IMR-90 (cell line): Measurements from ENCODE around the gene ANXA4. TPM values are rescaled to one million over a fixed set of nuclear protein-coding genes. Genes with fewer than 3 reads are reported as not detected.

Source experiments
- ATAC-seq: fragments of 200-7000 bp; cut with Tn5 transposase; 2 replicates; pipeline ENCODE4 v1.9.1; 2020; ENCODE audit warnings: low read depth, mild to moderate bottlenecking, moderate library complexity
- BruUV-seq: library from RNA; stranded (reverse); fragments of 400-500 nt; replicated peaks from 2 replicates; lab custom pipeline; 2021; lab: Mats Ljungman, UMichigan
- CTCF ChIA-PET: fragments of 300-600 bp; formaldehyde crosslinking; extraction: SDS; loops from one replicate; lab custom pipeline; 2021; ENCODE audit warnings: antibody characterized with exemption; lab: Yijun Ruan, JAX
- POLR2A ChIA-PET: fragments of 300-600 bp; sonication (Branson Sonifier 250); formaldehyde crosslinking; loops from one replicate; lab custom pipeline; 2022; ENCODE audit warnings: antibody characterized with exemption; ENCODE audit not compliant: unreplicated experiment; lab: Charles Lee
- DNase-seq: peaks from one replicate; pipeline ENCODE4 v3.0.0; 2013
- H2AFZ ChIP-seq: replicated peaks from 2 replicates; pipeline ENCODE3; 2013; ENCODE audit warnings: low read length, mild to moderate bottlenecking; ENCODE audit not compliant: poor library complexity
- H2AK5ac ChIP-seq: 2 replicates; pipeline ENCODE4 v1.6.1; 2013; ENCODE audit warnings: low read depth, low read length, inconsistent platforms
- H2AK9ac ChIP-seq: replicated peaks from 2 replicates; pipeline ENCODE3; 2013; ENCODE audit warnings: mild to moderate bottlenecking, low read depth, low read length, moderate library complexity; ENCODE audit not compliant: poor library complexity
- H2BK120ac ChIP-seq: 2 replicates; pipeline ENCODE4 v1.6.1; 2013; ENCODE audit warnings: low read depth, low read length, inconsistent platforms
- H2BK15ac ChIP-seq: 3 replicates; pipeline ENCODE4 v1.6.1; 2013; ENCODE audit warnings: low read depth, low read length, inconsistent platforms
- H2BK20ac ChIP-seq: 2 replicates; pipeline ENCODE4 v1.6.1; 2013; ENCODE audit warnings: low read depth, mild to moderate bottlenecking, inconsistent platforms, low read length, moderate library complexity
- H2BK5ac ChIP-seq: 2 replicates; pipeline ENCODE4 v1.6.1; 2013; ENCODE audit warnings: mild to moderate bottlenecking, low read depth, low read length, inconsistent platforms; ENCODE audit not compliant: poor library complexity, severe bottlenecking
- H3K14ac ChIP-seq: replicated peaks from 2 replicates; pipeline ENCODE4 v1.6.1; 2013; ENCODE audit warnings: low read depth, low read length, inconsistent platforms
- H3K18ac ChIP-seq: 2 replicates; pipeline ENCODE4 v1.6.1; 2013; ENCODE audit warnings: low read depth, low read length, control low read depth
- H3K23ac ChIP-seq: 2 replicates; pipeline ENCODE4 v1.6.1; 2013; ENCODE audit warnings: low read depth, low read length, inconsistent platforms
- H3K27ac ChIP-seq: 2 replicates; pipeline ENCODE4 v1.5.1; 2013; ENCODE audit warnings: mild to moderate bottlenecking, control low read depth, low read length; ENCODE audit not compliant: insufficient read depth
- H3K27me3 ChIP-seq: 2 replicates; pipeline ENCODE4 v1.6.1; 2013; ENCODE audit warnings: low read length; ENCODE audit not compliant: control insufficient read depth, insufficient read depth
- H3K36me3 ChIP-seq: 2 replicates; pipeline ENCODE4 v1.6.1; 2013; ENCODE audit warnings: low read length, mixed read lengths; ENCODE audit not compliant: control insufficient read depth, insufficient read depth
- H3K4ac ChIP-seq: 2 replicates; pipeline ENCODE4 v1.6.1; 2013; ENCODE audit warnings: low read depth, low read length, inconsistent platforms
- H3K4me1 ChIP-seq: 2 replicates; pipeline ENCODE4 v1.6.1; 2013; ENCODE audit warnings: low read length, mixed read lengths; ENCODE audit not compliant: control insufficient read depth, insufficient read depth
- H3K4me2 ChIP-seq: 2 replicates; pipeline ENCODE4 v1.6.1; 2013; ENCODE audit warnings: low read depth, mild to moderate bottlenecking, control low read depth, low read length, moderate library complexity
- H3K4me3 ChIP-seq: 2 replicates; pipeline ENCODE4 v1.5.1; 2013; ENCODE audit warnings: low read depth, mild to moderate bottlenecking, control low read depth, low read length, moderate library complexity; ENCODE audit not compliant: insufficient read depth
- H3K56ac ChIP-seq: 2 replicates; pipeline ENCODE4 v1.6.1; 2013; ENCODE audit warnings: low read length, inconsistent platforms; ENCODE audit not compliant: insufficient read depth; ENCODE audit errors: extremely low read depth
- H3K79me1 ChIP-seq, 2 experiments: 2 replicates each; pipeline ENCODE4 v1.6.1; 2013; ENCODE audit warnings: low read length in 2 of 2, inconsistent platforms in 1 of 2, low read depth in 1 of 2
- H3K9ac ChIP-seq: 2 replicates; pipeline ENCODE4 v1.6.1; 2013; ENCODE audit warnings: low read depth, low read length, control low read depth
- H3K9me1 ChIP-seq: 2 replicates; pipeline ENCODE4 v1.6.1; 2013; ENCODE audit warnings: low read length, inconsistent platforms; ENCODE audit not compliant: insufficient read depth
- H3K9me3 ChIP-seq: 2 replicates; pipeline ENCODE4 v1.6.1; 2013; ENCODE audit warnings: low read length; ENCODE audit not compliant: control insufficient read depth, insufficient read depth
- H4K20me1 ChIP-seq: 2 replicates; pipeline ENCODE4 v1.6.1; 2013; ENCODE audit warnings: low read length, inconsistent platforms; ENCODE audit not compliant: insufficient read depth
- H4K5ac ChIP-seq: 2 replicates; pipeline ENCODE4 v1.6.1; 2013; ENCODE audit warnings: mild to moderate bottlenecking, low read depth, low read length, control low read depth
- H4K8ac ChIP-seq, 2 experiments: 2 replicates each; pipeline ENCODE4 v1.6.1; 2013; ENCODE audit warnings: low read depth in 2 of 2, low read length in 2 of 2, control low read depth in 1 of 2, inconsistent platforms in 1 of 2
- H4K91ac ChIP-seq: 2 replicates; pipeline ENCODE4 v1.6.1; 2013; ENCODE audit warnings: low read depth, low read length, inconsistent platforms; ENCODE audit not compliant: insufficient read depth
- BHLHE40 ChIP-seq: fragments of 150-350 bp; IDR thresholded peaks from 2 replicates; pipeline ENCODE4 v1.6.1; 2016; ENCODE audit warnings: mild to moderate bottlenecking, low read depth, low read length
- CEBPB ChIP-seq: IDR thresholded peaks from 2 replicates; pipeline ENCODE4 v1.6.1; 2012; ENCODE audit warnings: low read depth, low read length, improper control_type of control experiment
- CHD1 ChIP-seq: IDR thresholded peaks from 2 replicates; pipeline ENCODE4 v1.6.1; 2012; ENCODE audit warnings: low read depth, low read length, improper control_type of control experiment
- CTCF ChIP-seq: conservative IDR thresholded peaks from 2 replicates; pipeline ENCODE4 v1.5.1; 2012; ENCODE audit warnings: mild to moderate bottlenecking, low read depth, low read length, improper control_type of control experiment
- FOS ChIP-seq: fragments of 150-350 bp; IDR thresholded peaks from 2 replicates; pipeline ENCODE4 v1.6.1; 2016; ENCODE audit warnings: low read depth, low read length
- MAFK ChIP-seq: IDR thresholded peaks from 2 replicates; pipeline ENCODE4 v1.6.1; 2012; ENCODE audit warnings: low read depth, low read length, improper control_type of control experiment
- MAZ ChIP-seq: IDR thresholded peaks from 2 replicates; pipeline ENCODE4 v1.6.1; 2012; ENCODE audit warnings: low read depth, mild to moderate bottlenecking, low read length, improper control_type of control experiment, moderate library complexity, borderline replicate concordance
- MXI1 ChIP-seq: IDR thresholded peaks from 2 replicates; pipeline ENCODE4 v1.6.1; 2012; ENCODE audit warnings: low read depth, mild to moderate bottlenecking, low read length, moderate library complexity, borderline replicate concordance
- NFE2L2 ChIP-seq: fragments of 150-350 bp; IDR thresholded peaks from 2 replicates; pipeline ENCODE4 v1.6.1; 2016; ENCODE audit warnings: low read depth, mild to moderate bottlenecking, low read length
- POLR2A ChIP-seq: IDR thresholded peaks from 2 replicates; pipeline ENCODE4 v1.6.1; 2012; ENCODE audit warnings: mild to moderate bottlenecking, low read depth, low read length
- RAD21 ChIP-seq: IDR thresholded peaks from 2 replicates; pipeline ENCODE4 v1.6.1; 2012; ENCODE audit warnings: low read length, improper control_type of control experiment
- RCOR1 ChIP-seq: IDR thresholded peaks from 2 replicates; pipeline ENCODE4 v1.6.1; 2012; ENCODE audit warnings: mild to moderate bottlenecking, low read length, improper control_type of control experiment; ENCODE audit not compliant: insufficient replicate concordance
- SMC3 ChIP-seq: fragments of 150-350 bp; IDR thresholded peaks from 2 replicates; pipeline ENCODE4 v1.6.1; 2016; ENCODE audit warnings: low read depth, mild to moderate bottlenecking, antibody characterized with exemption, low read length, moderate library complexity
- USF2 ChIP-seq: fragments of 150-350 bp; IDR thresholded peaks from 2 replicates; pipeline ENCODE4 v1.6.1; 2017; ENCODE audit warnings: mild to moderate bottlenecking, antibody characterized with exemption, low read length, low read depth
- WGBS, 2 experiments: methylation state at CpG; one replicate each; pipeline versions ENCODE4 v1.1.5 to v1.1.7; 2013; ENCODE audit warnings: missing lambda C conversion rate in 2 of 2; ENCODE audit not compliant: insufficient read length in 1 of 2; ENCODE audit errors: extremely low coverage in 2 of 2; 5-methylcytosine and 5-hydroxymethylcytosine counted together
- dilution Hi-C: fragments of 300-500 bp; cut with HindIII; formaldehyde crosslinking; loops from one replicate; pipeline ENCODE4 v1.14.3; 2018; ENCODE audit warnings: low sequenced_read_pairs; ENCODE audit not compliant: unreplicated experiment
- in situ Hi-C: fragments of 300-500 bp; cut with MboI; formaldehyde crosslinking; loops from 3 replicates; pipeline ENCODE4 v1.14.3; 2019; ENCODE audit warnings: low sequenced_read_pairs, inconsistent platforms, mixed read lengths
- intact Hi-C: fragments of 100-400 bp; cut with micrococcal nuclease; formaldehyde crosslinking; loops from 2 replicates; pipeline ENCODE4 v1.10.0; 2022
- polyA plus RNA-seq, 3 experiments: library from polyadenylated mRNA; depleted of rRNA; stranded (reverse); fragments of >200 nt; gene quantifications; 2 replicates each; pipeline ENCODE4 v1.2.3, GENCODE V29; 2012; ENCODE audit warnings: low replicate concordance in 1 of 3
- total RNA-seq: library from RNA; depleted of rRNA; stranded (reverse); fragments of >200 nt; gene quantifications from 2 replicates; pipeline ENCODE4 v1.2.3, GENCODE V29; 2012
- TF ChIP-seq, protein P1 (sequence below): fragments of 150-350 bp; IDR thresholded peaks from 2 replicates; pipeline ENCODE4 v1.6.1; 2016; ENCODE audit warnings: low read depth, mild to moderate bottlenecking, low read length, moderate library complexity, borderline replicate concordance

ANXA4 gene
- total and polyA plus RNA-seq, 2 of the 4 experiments (the other 2 are of a cell fraction), result 22.2 to 72.0 TPM

DNA sequence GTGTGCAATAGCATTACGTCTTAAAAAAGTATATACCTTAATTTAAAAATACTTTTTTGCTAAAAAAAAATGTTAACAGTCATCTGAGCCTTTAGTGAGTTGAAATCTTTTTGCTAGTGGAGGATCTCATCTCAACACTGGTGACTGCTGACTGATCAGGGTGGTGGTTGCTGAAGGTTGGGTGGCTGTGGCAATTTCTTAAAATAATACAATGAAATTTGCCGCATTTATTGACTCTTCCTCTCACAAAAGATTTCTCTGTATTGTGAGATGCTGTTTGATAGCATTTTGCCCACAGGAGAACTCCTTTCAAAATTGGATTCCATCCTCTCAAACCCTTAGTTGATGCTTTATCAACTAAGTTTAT is 46.1 kb upstream of the ANXA4 start (continued):
- TF ChIP-seq CEBPB, result no peak

- DNase-seq (no peak), ATAC-seq (no peak)
- intact Hi-C loops (no loop called here), dilution Hi-C loops (no loop called here), in situ Hi-C loops (no loop called here)
- POLR2A ChIA-PET, result no interaction called here
- Histone ChIP-seq H2AFZ (no peak overlapping the region), H2BK120ac (no peak overlapping the region), H2AK9ac (no peak overlapping the region), H3K23ac (no peak overlapping the region), H2BK15ac (no peak overlapping the region), H3K27me3 (no peaks in the 10 kb centered on the region), H3K4me3 (no peak overlapping the region), H4K20me1 (peaks cover 2% of the 10 kb centered on the region; the same call in 1 of the 2 replicates), H2AK5ac (no peak overlapping the region), H3K9me3 (no peaks in the 10 kb centered on the region), H3K4ac (no peak overlapping the region), H2BK20ac (no peak overlapping the region), H4K8ac (no peak overlapping the region), H3K36me3 (no peaks in the 10 kb centered on the region), H3K9me1 (no peaks in the 10 kb centered on the region; the same call in none of the 2 replicates), H3K4me1 (peaks cover 7% of the 10 kb centered on the region), H4K5ac (no peak overlapping the region), H2BK5ac (no peak overlapping the region), H3K4me2 (no peak overlapping the region), H3K27ac (no peak overlapping the region), H3K14ac (no peak overlapping the region), H4K91ac (no peak overlapping the region), H3K18ac (no peak overlapping the region), H3K9ac (no peak overlapping the region), H3K79me1 (0 out of 4 replicates have a peak, but pooled peaks cover 0 to 4% of the 10 kb centered on the region in 2 experiments), H3K56ac (no peak overlapping the region)
- BruUV-seq, result no TSS peak
- WGBS, 2 experiments, result no CpG with 5 or more reads among the region's 5 CpGs
- CTCF ChIA-PET, result no interaction called here
- TF ChIP-seq MAFK (no peak), MAZ (no peak), RAD21 (no peak), SMC3 (no peak), BHLHE40 (no peak), CTCF (no peak), RCOR1 (no peak), FOS (no peak), POLR2A (no peak), CEBPB (no peak), NFE2L2 (no peak), CHD1 (no peak), MXI1 (no peak), USF2 (no peak)
- TF ChIP-seq, protein P1, sequence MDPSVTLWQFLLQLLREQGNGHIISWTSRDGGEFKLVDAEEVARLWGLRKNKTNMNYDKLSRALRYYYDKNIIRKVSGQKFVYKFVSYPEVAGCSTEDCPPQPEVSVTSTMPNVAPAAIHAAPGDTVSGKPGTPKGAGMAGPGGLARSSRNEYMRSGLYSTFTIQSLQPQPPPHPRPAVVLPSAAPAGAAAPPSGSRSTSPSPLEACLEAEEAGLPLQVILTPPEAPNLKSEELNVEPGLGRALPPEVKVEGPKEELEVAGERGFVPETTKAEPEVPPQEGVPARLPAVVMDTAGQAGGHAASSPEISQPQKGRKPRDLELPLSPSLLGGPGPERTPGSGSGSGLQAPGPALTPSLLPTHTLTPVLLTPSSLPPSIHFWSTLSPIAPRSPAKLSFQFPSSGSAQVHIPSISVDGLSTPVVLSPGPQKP, result no peak
Measured at GRCh38 chr2:69700381-69700780, 41.6 kb upstream of the ANXA4 start.
